ENCODE data around the gene SFI1. TPM values are rescaled to one million over a fixed set of nuclear protein-coding genes. Genes with fewer than 3 reads are reported as not detected.

The SFI1 gene
- total RNA-seq, 1 donor from 2014 or later, result 38.0 TPM

DNA sequence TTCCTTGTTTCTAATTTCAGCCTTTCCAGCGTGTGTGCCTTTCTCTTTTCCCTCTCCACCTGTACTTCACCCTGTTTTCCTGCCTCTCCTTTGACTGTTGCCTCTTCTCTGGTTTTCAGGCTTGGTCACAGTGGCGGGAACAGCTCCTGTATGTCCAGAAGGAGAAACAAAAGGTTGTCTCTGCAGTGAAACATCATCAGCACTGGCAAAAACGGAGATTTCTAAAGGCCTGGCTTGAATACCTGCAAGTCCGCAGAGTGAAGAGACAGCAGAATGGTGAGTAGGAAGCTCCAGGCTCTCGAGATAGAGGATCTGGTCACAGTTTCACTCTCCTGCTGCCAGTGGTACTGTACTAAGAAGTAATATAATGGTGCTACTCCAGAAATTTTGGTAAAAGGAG, 76.6 kb downstream of the SFI1 start:
- no peaks in the 10 kb centered on the region for H3K4me1 ChIP-seq
- H3K9me3 ChIP-seq, result no peaks in the 10 kb centered on the region
- H3K4me3 ChIP-seq, result no peak overlapping the region
- TF ChIP-seq, protein P1, sequence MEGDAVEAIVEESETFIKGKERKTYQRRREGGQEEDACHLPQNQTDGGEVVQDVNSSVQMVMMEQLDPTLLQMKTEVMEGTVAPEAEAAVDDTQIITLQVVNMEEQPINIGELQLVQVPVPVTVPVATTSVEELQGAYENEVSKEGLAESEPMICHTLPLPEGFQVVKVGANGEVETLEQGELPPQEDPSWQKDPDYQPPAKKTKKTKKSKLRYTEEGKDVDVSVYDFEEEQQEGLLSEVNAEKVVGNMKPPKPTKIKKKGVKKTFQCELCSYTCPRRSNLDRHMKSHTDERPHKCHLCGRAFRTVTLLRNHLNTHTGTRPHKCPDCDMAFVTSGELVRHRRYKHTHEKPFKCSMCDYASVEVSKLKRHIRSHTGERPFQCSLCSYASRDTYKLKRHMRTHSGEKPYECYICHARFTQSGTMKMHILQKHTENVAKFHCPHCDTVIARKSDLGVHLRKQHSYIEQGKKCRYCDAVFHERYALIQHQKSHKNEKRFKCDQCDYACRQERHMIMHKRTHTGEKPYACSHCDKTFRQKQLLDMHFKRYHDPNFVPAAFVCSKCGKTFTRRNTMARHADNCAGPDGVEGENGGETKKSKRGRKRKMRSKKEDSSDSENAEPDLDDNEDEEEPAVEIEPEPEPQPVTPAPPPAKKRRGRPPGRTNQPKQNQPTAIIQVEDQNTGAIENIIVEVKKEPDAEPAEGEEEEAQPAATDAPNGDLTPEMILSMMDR (IDR thresholded peaks at IDR 0.05), result no peak
- ATAC-seq (no peak), DNase-seq (no peak)
- no peaks in the 10 kb centered on the region for H3K27me3 ChIP-seq
- intact Hi-C loops (cut with DNase I), result no loop called here
- no peak overlapping the region for H3K27ac ChIP-seq
- peaks cover 16% of the 10 kb centered on the region for H3K36me3 ChIP-seq

DNA sequence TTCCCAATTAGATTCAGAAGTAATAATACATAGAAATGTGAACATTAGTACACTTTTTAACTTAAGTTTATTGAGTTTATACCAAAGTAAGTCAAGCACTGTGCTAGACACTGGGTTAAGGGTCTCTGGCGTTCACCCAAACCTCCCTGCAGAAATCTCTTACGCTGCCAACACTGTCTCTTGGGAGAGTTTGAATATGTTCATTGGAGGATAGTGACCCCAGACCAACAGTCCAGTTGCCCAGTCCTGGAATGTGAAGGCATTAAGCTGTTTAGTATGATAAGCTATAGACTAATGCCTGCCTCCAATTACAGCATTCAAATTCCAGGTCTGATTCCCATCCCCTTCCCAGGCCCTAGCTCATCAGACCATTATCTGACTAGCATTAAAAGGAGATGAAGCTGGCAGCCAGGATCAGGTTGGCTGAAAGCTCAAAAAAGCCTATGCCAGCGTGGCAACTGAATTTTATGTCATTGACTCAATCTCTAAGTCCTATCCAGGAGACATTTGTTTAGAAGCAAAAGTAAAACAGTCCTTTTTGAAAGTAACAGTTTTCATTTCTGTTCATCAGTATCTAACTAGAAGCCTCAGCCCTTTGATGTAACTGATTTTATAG, 77.8 kb downstream of the SFI1 start:
- no peak overlapping the region for H3K27ac ChIP-seq
- ATAC-seq (no peak), DNase-seq (no peak)
- no peaks in the 10 kb centered on the region for H3K9me3 ChIP-seq
- peaks cover 21% of the 10 kb centered on the region for H3K36me3 ChIP-seq
- intact Hi-C loops (cut with DNase I), result no loop called here
- H3K27me3 ChIP-seq, result no peaks in the 10 kb centered on the region
- no peak overlapping the region for H3K4me3 ChIP-seq
- TF ChIP-seq, protein P1 (IDR thresholded peaks at IDR 0.05), result no peak
- H3K4me1 ChIP-seq, result no peaks in the 10 kb centered on the region

DNA sequence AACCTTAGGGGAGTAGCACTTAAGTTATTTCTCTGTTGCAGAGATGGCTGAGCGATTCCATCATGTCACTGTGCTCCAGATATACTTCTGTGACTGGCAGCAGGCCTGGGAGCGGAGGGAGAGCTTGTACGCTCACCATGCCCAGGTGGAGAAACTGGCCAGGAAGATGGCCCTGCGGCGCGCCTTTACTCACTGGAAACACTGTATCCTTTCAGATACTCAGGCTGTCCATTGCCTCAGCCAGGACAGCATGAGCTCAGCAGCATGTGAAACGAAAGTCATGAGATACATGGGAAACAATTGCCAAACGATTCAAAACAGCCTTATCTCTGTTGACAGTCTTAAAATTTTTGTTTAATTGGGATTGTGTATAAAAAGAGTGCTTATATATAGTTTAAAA, 78.9 kb downstream of the SFI1 start:
- intact Hi-C loops (cut with DNase I), result no loop called here
- DNase-seq (no peak), ATAC-seq (no peak)
- H3K9me3 ChIP-seq, result no peaks in the 10 kb centered on the region
- no peaks in the 10 kb centered on the region for H3K4me1 ChIP-seq
- H3K4me3 ChIP-seq, result no peak overlapping the region
- H3K27me3 ChIP-seq, result no peaks in the 10 kb centered on the region
- TF ChIP-seq, protein P1 (IDR thresholded peaks at IDR 0.05), result no peak
- H3K27ac ChIP-seq, result no peak overlapping the region
- H3K36me3 ChIP-seq, result peaks cover 21% of the 10 kb centered on the region

DNA sequence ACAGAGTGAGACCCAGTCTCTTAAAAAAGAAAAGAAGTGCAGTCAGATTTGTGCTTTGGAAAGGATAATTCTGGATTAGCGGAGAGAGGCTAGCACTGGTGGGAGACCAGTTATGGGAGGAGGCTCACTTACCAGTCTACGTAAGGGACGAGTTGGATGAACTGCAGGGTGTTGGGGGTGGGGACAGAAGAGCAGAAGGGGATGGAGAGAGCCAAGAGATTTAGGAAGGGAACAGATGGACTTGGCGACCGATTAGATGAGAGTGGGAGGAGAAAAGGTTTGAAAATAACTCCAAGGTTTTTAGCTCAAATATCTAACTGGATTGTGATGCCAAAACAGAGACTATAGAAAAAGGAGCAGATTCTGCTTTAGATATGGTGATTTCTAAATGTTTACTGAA, 81.4 kb downstream of the SFI1 start:
- TF ChIP-seq, protein P1 (IDR thresholded peaks at IDR 0.05), result no peak
- no peak overlapping the region for H3K4me3 ChIP-seq
- no peaks in the 10 kb centered on the region for H3K27me3 ChIP-seq
- H3K9me3 ChIP-seq, result no peaks in the 10 kb centered on the region
- H3K36me3 ChIP-seq, result peaks cover 21% of the 10 kb centered on the region
- no peak overlapping the region for H3K27ac ChIP-seq
- ATAC-seq, result no peak
- H3K4me1 ChIP-seq, result no peaks in the 10 kb centered on the region
- no peak for DNase-seq
- intact Hi-C loops (cut with DNase I), result no loop called here

DNA sequence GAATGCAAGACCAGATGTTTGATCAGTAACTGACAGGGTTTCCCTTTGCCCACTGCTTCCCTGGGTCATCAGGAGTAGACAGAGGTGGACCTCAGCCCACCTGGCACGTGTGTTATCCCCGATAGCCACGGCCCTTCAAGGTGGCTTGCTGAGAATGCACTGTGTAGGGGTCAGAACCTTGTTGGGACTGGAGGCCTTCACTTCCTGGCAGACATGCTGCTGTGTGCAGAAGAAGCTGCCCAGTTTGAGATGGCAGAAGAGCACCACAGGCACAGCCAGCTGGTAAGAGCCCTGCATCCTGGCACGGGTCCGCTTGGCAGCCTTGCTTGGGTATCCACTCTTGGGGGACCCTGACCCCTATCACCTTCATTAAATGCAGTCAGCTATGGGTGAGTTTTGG, 81.8 kb downstream of the SFI1 start:
- TF ChIP-seq, protein P1 (IDR thresholded peaks at IDR 0.05), result no peak
- DNase-seq, result no peak
- Histone ChIP-seq H3K9me3 (no peaks in the 10 kb centered on the region), H3K4me1 (no peaks in the 10 kb centered on the region), H3K36me3 (peaks cover 17% of the 10 kb centered on the region), H3K4me3 (no peak overlapping the region), H3K27me3 (no peaks in the 10 kb centered on the region), H3K27ac (no peak overlapping the region)
- ATAC-seq, result no peak
- intact Hi-C loops (cut with DNase I), result no loop called here

DNA sequence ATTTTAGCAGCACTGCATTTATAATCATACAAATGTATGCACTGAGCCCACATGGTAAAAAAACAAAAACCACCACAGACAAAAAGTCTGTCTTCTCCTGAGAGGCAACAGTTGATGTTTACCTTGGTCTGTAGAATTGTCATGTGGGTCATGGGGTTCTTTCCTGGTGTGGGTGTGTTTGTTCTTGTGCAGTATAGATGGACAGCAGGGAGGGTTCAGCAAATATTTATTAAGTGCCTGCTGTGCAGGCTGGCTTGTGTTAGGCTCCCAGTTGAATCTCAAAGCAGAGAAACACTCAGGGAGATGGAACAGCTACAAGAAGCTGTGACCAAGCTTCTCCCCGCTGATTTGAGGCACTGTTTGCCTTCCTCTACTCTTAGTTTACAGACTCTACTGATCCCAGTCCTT, 83.5 kb downstream of the SFI1 start:
- Histone ChIP-seq H3K27ac (no peak overlapping the region), H3K9me3 (no peaks in the 10 kb centered on the region), H3K36me3 (peaks cover 13% of the 10 kb centered on the region), H3K27me3 (no peaks in the 10 kb centered on the region), H3K4me3 (no peak overlapping the region), H3K4me1 (peaks cover 5% of the 10 kb centered on the region)
- no peak for DNase-seq
- TF ChIP-seq, protein P1 (IDR thresholded peaks at IDR 0.05), result no peak
- intact Hi-C loops (cut with DNase I), result no loop called here
- ATAC-seq, result no peak

Measured in upper lobe of right lung (tissue), 1 donor.